NK-92 (cell line): ENCODE measurements around the gene GK2.

Experiments used
- DNase-seq: peaks from one replicate; lab custom pipeline; 2025; ENCODE audit not compliant: unreplicated experiment; lab: John Stamatoyannopoulos, UW

Gene GK2

DNA sequence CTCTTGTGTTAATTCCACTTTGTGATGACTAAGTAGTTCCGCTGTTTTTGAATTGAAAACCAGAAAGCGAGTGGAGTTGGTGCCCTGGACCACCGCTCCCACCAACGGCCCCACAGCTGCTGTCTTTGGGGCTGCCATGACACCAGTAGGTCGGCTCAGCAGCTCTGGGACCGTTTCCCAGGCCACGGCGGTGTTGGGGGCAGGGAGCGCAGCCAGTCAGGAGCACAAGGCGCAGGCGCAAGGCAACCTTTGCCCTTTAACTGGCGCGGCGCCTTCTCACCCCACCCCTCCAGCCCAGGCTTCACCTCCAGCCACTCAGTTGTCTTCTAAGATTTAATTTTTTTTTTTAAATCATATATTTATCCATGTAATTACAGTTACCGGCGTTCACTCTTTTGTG lies at the start of gene GK2:
TSS of gene GK2 (minus strand) at position 166 of the 400 bp plus-strand sequence. CDS start at position 138, 28 bp downstream.
- no peak for DNase-seq

GRCh38 chr4:79455216-79455615 lies 47.2 kb upstream of the GK2 start:
- no peak for DNase-seq

DNA sequence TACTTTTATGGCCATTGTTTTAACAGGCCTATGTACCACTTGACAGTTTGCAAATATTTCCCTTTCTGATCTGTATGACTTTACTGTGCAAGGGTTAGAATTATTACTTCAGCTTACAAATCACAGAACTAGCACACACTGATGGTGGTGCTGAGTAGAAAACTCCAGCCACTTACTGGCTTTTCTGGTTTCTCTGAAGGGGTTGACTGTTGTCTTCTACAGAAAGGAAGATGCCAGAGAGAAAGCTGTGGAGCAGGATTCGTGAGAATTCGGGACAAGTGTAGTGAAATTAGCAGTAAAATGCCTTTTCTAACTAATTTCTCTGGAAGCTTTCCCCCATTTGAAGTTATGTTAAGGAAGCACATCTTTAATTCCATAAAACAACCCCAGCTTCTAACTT lies 46.6 kb upstream of the GK2 start:
- no peak for DNase-seq

GRCh38 chr4:79450053-79450452 lies 42.0 kb upstream of the GK2 start:
- no peak for DNase-seq

DNA sequence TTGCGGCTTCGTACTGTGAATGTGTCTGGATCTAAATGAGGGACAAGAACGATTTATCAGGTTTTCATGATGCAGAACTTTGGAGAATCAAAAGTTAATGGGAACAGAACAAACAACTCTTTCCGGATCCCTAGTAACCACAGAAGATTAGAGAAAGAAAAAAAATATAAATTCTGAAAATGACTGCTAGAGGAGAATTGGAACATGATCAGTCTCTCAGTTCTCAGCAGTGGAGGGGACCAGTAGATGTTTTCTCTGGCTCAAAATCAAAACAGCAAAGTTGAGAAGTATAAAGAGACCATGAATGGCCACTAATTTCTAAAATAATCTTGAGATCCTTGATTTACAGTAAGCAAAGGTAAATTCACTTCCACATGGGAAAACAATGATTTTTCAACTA lies 38.1 kb upstream of the GK2 start:
- no peak for DNase-seq

DNA sequence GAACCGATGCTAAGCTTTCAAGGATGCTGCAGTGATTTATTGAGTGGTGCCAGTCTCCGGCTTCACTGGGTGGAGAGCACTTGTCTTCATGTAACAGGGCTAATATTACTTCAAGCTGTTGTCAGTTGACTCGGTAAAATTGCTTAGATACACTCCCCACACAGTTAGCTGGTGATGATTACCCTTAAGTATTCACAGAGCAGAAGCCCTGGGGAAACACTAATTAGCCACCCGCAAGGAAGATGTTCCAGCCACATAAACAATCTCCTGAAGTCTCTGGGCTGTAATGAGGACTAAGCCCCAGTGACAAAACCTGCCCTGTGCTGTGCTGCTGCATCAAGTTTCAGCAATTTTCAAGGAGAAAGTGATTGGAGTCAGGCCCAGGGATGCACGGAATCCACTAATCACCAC lies 37.3 kb upstream of the GK2 start:
- no peak for DNase-seq

DNA sequence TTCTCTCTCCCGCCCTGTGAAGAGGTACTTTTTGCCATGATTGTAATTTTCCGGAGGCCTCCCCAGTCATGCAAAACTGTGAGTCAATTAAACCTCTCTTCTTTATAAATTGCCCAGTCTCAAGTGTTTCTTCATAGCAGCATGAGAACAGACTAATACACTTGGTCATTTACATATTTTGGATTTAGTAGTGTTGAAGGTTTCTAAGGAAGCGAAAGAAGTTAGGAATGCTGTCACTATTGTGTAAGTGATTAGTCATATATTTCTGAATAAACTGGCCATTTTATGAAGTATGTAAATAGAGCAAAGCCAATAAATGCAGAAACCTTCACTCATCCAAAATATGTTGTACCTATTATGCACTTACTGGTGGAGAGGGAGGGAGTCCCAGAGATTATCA lies 34.4 kb upstream of the GK2 start:
- no peak for DNase-seq

- DNase-seq = no peak
Observed at GRCh38 chr4:79439489-79439888, 31.5 kb upstream of the GK2 start.

DNA sequence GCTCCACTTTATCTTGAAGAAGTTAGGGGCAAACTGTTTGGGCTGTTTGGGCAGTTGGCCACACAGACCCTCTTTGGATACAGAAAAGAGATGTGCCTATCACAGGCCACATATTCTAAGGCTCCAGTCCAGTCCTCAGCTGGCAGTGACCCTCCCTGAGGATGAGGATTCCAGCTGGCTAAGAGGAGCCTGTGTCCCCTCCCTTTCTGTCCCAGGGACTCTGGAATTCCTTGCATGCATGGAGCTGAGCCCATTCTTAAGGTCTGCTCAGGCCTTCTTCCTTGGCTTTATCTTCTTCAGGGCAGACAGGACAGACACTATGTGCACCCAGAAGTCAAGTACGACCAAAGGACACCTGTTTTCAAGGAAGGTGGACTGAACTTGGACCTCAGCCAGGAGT lies 23.8 kb upstream of the GK2 start:
- DNase-seq = no peak

GRCh38 chr4:79429113-79429903 lies 21.3 kb upstream of the GK2 start:
- no peak for DNase-seq

DNA sequence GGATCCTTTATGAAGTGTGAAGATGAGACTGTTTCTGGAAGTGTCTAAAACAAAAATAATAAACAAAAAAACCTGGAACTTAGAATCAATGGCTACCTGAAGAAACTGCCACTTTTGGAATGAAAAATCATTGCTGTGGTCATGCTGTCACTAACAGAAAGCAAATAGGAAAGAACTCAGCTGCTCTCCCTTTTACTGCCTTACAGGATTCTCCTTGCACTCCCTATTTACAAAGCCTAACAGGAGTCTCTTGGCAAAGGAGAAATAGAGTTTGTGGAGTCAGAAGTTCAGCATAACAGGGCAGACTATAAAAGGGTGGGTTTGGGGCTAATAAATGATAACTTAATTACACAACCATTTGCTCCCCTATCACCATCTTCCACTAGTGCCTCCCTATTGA lies 19.0 kb upstream of the GK2 start:
- no peak for DNase-seq

- DNase-seq = no peak
Observed at GRCh38 chr4:79425586-79425985, 17.6 kb upstream of the GK2 start.

DNA sequence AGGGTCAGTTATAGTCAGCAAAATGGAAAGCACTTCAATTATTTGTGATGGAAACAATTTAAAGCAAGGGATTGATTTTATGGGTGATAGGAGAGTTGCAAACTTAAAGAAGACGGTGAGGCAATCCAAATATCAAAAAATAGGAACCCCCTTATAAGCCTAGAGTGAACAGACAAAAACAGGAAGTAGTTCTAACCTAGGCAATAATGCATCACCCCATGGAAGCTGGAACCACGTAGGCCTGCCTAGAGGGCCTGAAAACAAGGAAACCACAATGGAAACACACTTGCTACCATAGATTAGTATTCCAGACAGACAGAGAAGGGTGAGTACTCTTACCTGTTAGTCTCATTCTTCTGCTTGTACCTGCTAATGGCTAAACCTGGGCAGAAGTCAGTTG lies 13.5 kb upstream of the GK2 start:
- DNase-seq = no peak

GRCh38 chr4:79413886-79414285 lies 5.9 kb upstream of the GK2 start:
- DNase-seq = no peak

GRCh38 chr4:79413032-79413885 lies 5.2 kb upstream of the GK2 start:
- DNase-seq = no peak

GRCh38 chr4:79404666-79405065 lies 3.4 kb downstream of the GK2 start:
- no peak for DNase-seq

GRCh38 chr4:79403356-79403755 lies 4.7 kb downstream of the GK2 start:
- no peak for DNase-seq

DNA sequence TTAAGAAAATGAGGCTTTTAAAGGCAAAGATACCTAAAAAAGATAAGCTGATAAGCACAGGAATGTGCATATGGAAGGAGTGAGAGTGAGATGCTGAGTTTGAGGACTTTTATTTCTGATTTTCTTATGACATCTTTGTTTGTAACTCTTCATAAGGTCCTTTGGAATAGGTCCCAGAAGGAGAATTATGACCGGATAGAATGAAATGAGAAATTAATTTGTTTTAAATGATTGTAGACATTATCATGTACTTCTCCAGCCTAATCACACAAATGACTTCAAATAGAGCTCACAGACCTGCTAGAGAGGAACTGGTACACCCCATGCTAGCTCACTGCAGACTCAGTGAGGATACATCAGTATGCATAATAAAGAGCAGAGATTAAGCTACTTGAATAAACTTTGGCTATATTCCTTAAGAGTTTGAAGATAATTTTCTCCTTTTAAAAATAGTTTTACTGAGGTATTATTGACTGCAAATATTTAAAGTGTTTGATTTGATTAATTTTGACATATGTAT lies 5.6 kb downstream of the GK2 start:
- DNase-seq = no peak

DNA sequence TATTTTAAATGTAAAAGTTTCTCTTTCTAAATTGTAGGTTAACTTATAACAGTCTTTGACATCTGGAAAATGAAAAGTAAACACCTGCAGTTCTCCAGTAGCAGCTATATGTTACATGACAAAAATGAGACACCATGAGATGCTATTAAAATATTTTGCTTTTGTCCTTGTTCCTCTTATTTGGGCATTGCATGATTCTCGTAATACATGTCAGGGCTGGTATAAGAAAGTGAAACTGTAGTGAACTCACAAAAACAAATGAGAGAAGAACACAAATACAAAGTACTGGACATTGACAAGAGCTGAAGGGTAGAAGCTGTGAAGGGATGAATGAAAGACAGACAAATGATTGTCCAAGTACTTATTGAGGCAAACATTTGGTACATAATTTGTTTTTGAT lies 9.0 kb downstream of the GK2 start:
- DNase-seq = no peak

GRCh38 chr4:79397951-79398350 lies 10.1 kb downstream of the GK2 start:
- DNase-seq = no peak

GRCh38 chr4:79396794-79397193 lies 11.2 kb downstream of the GK2 start:
- DNase-seq = no peak

GRCh38 chr4:79395841-79396240 lies 12.2 kb downstream of the GK2 start:
- DNase-seq = no peak
